Naive thymus-derived CD4-positive, alpha-beta T cell (primary cell): ENCODE data around the gene TAF6L. TPM values are rescaled to one million over a fixed set of nuclear protein-coding genes. Genes with fewer than 3 reads are reported as not detected.
"Not testable (repeated sequence)": the region's sequence is repeated elsewhere in the genome, so short reads cannot be mapped to it uniquely, and the experiment has no call there.

ENCODE experiments used
- ATAC-seq: fragments of 150-1000 bp; cut with Tn5 transposase; 2 replicates; pipeline ENCODE4 v1.10.0; 2021; ENCODE audit warnings: mild to moderate bottlenecking, moderate library complexity
- CTCF ChIA-PET: fragments of 350-600 bp; sonication (Branson Sonifier 250); formaldehyde crosslinking; loops from one replicate; lab custom pipeline; 2021; ENCODE audit warnings: antibody characterized with exemption; lab: Charles Lee
- POLR2A ChIA-PET: fragments of 350-600 bp; sonication (Branson Sonifier 250); formaldehyde crosslinking; loops from one replicate; lab custom pipeline; 2021; ENCODE audit warnings: antibody characterized with exemption, inconsistent platforms; lab: Charles Lee
- DNase-seq, 9 donors: peaks; one replicate each; pipeline versions ENCODE4 v3.0.0 to v3.0.0-alpha.2; 2020 to 2022; ENCODE audit warnings: mixed read lengths in 1 of 9
- H3K27ac ChIP-seq: one replicate; pipeline ENCODE4 v1.7.0; 2013; ENCODE audit warnings: mild to moderate bottlenecking, low read depth, low read length, moderate library complexity
- H3K27me3 ChIP-seq, 2 donors: one replicate each; pipeline ENCODE4 v1.7.0; 2013; ENCODE audit warnings: low read length in 2 of 2, mild to moderate bottlenecking in 2 of 2, moderate library complexity in 2 of 2; ENCODE audit not compliant: control insufficient read depth in 2 of 2, insufficient read depth in 2 of 2
- H3K36me3 ChIP-seq, 3 experiments: 1 replicate in 2 of 3; 2 replicates in 1 of 3; pipeline ENCODE4 v1.7.0; 2013; ENCODE audit warnings: low read length in 3 of 3, mild to moderate bottlenecking in 3 of 3, moderate library complexity in 1 of 3; ENCODE audit not compliant: insufficient read depth in 3 of 3, control insufficient read depth in 2 of 3
- H3K4me1 ChIP-seq, 2 donors: one replicate each; pipeline ENCODE4 v1.7.0; 2013; ENCODE audit warnings: low read length in 2 of 2, mild to moderate bottlenecking in 2 of 2, moderate library complexity in 1 of 2; ENCODE audit not compliant: control insufficient read depth in 2 of 2, insufficient read depth in 2 of 2
- H3K4me3 ChIP-seq: 2 replicates; pipeline ENCODE4 v1.7.0; 2013; ENCODE audit warnings: mild to moderate bottlenecking, low read length
- H3K9me3 ChIP-seq, 3 experiments: 1 replicate in 2 of 3; 2 replicates in 1 of 3; pipeline ENCODE4 v1.7.0; 2013; ENCODE audit warnings: low read length in 3 of 3; ENCODE audit not compliant: control insufficient read depth in 2 of 3
- H3K27ac Mint-ChIP-seq, 9 donors: one replicate each; pipeline ENCODE4 v1.8.0; 2020 to 2022; ENCODE audit warnings: mixed read lengths in 9 of 9, mild to moderate bottlenecking in 8 of 9, moderate library complexity in 5 of 9, inconsistent platforms in 2 of 9
- H3K27me3 Mint-ChIP-seq, 5 donors: one replicate each; pipeline ENCODE4 v1.8.0; 2021 to 2022; ENCODE audit warnings: mixed read lengths in 5 of 5, mild to moderate bottlenecking in 1 of 5
- H3K36me3 Mint-ChIP-seq, 5 donors: one replicate each; pipeline ENCODE4 v1.8.0; 2020 to 2022; ENCODE audit warnings: mixed read lengths in 5 of 5, mild to moderate bottlenecking in 3 of 5, inconsistent platforms in 1 of 5
- H3K4me1 Mint-ChIP-seq, 7 donors: one replicate each; pipeline ENCODE4 v1.8.0; 2020 to 2022; ENCODE audit warnings: mixed read lengths in 7 of 7, mild to moderate bottlenecking in 3 of 7, inconsistent platforms in 1 of 7
- H3K4me3 Mint-ChIP-seq, 10 donors: one replicate each; pipeline ENCODE4 v1.8.0; 2020 to 2022; ENCODE audit warnings: mild to moderate bottlenecking in 10 of 10, mixed read lengths in 10 of 10, moderate library complexity in 6 of 10, inconsistent platforms in 2 of 10
- H3K9me3 Mint-ChIP-seq, 11 donors: one replicate each; pipeline ENCODE4 v1.8.0; 2020 to 2022; ENCODE audit warnings: mixed read lengths in 11 of 11, mild to moderate bottlenecking in 4 of 11, inconsistent platforms in 1 of 11, moderate library complexity in 1 of 11
- intact Hi-C, 2 donors: fragments of 100-400 bp; cut with micrococcal nuclease; formaldehyde crosslinking; loops; one replicate each; pipeline ENCODE4 v1.15.1; 2023
- polyA plus RNA-seq, 2 donors: library from polyadenylated mRNA; unstranded; fragments of 300-500 nt; fragmentation: Illumina TruSeq; gene quantifications; one replicate each; pipeline ENCODE4 v1.2.3, GENCODE V29; 2021
- total RNA-seq, 6 experiments: library from RNA in 5 of 6; stranded (reverse) in 5 of 6; gene quantifications; 1 replicate in 5 of 6; 2 replicates in 1 of 6; pipeline ENCODE4 v1.2.3 and lab custom pipeline; 2021 to 2026

Gene TAF6L
- total and polyA plus RNA-seq, 7 experiments from 2014 or later = 8.4 to 34.9 (median 17.8) TPM

DNA sequence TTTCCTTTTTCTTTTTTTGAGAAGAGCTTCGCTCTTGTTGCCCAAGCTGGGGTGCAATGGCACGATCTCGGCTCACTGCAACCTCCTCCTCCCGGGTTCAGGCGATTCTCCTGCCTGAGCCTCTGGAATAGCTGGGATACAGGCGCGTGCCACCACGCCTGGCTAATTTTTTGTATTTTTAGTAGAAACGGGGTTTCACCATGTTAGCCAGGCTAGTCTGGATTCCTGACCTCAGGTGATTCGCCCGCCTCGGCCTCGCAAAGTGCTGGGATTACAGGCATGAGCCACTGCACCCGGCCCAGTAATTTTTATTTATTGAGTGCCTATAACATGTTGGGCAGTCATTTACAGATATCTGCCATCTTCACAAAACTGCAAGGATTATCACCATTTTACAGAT lies 41.1 kb upstream of the TAF6L start:
- H3K4me3 Mint-ChIP-seq = peak overlapping the region; percentile 75 to 99 (median 96)
- ChIA-PET POLR2A (interaction anchor here (0.9 to 17.5 kb wide), 13 partner anchors 10 to 133 kb away, joined by 3 to 347 read pairs (median 41); partner anchors contain the start of genes BSCL2, C11orf98, CSKMT and GNG3), CTCF (interaction anchor here (0.6 to 3.3 kb wide), 3 partner anchors 17 to 305 kb away, joined by 3 to 17 read pairs (median 3); partner anchors contain the start of gene TMEM179B)
- peaks cover 3 to 26% (median 15%) of the 10 kb centered on the region in 5 donors for H3K36me3 Mint-ChIP-seq
- H3K4me3 ChIP-seq = peak overlapping the region; percentile 11
- H3K27ac Mint-ChIP-seq = peak overlapping the region in 7 of 9 donors; percentile 22 to 97 (median 42)
- H3K4me1 ChIP-seq = peaks cover 21 to 37% of the 10 kb centered on the region in 2 donors
- H3K36me3 ChIP-seq = peaks cover 4 to 29% (median 5%) of the 10 kb centered on the region in 3 experiments
- H3K27ac ChIP-seq, intact Hi-C loops, H3K27me3 Mint-ChIP-seq, ATAC-seq, DNase-seq, H3K27me3 ChIP-seq, H3K9me3 ChIP-seq, H3K9me3 Mint-ChIP-seq: not testable (repeated sequence)
- peaks cover 7 to 44% (median 38%) of the 10 kb centered on the region in 7 donors for H3K4me1 Mint-ChIP-seq

DNA sequence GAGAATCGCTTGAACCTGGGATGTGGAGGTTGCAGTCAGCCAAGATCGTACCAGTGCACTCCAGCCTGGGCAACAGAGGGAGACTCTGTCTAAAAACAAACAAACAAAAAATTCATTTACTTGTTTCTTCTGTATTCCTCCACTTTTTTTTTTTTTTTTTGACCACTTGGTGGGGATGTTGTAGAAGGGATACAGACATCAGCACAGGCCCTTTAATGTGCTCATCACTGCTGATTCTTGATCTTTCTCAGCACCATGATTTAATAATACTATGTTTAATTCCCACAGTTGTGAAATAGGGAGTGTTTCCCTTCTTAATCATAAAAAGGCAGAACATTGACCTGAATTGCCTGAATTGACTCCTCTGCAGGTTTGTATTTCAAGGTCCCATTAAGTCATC lies 38.4 kb upstream of the TAF6L start:
- Mint-ChIP-seq H3K36me3 (peaks cover 3 to 16% (median 7%) of the 10 kb centered on the region in 5 donors), H3K4me1 (peaks cover 0 to 32% (median 27%) of the 10 kb centered on the region in 7 donors), H3K27me3 (no peaks in the 10 kb centered on the region), H3K27ac (peak overlapping the region in 4 of 9 donors; percentile 39 to 60 (median 46)), H3K9me3 (no peaks in the 10 kb centered on the region), H3K4me3 (peak overlapping the region in 3 of 10 donors; percentile 23 to 37 (median 29))
- intact Hi-C loops = loop anchor here in 1 of 2 donors (1.0 kb wide), 1 partner anchor 55 kb away; no protein-coding TSS in a partner anchor
- Histone ChIP-seq H3K9me3 (no peaks in the 10 kb centered on the region), H3K36me3 (peaks cover 9 to 44% (median 15%) of the 10 kb centered on the region in 3 experiments), H3K27me3 (no peaks in the 10 kb centered on the region), H3K4me1 (peaks cover 11 to 26% of the 10 kb centered on the region in 2 donors), H3K27ac (no peak overlapping the region), H3K4me3 (no peak overlapping the region)
- ChIA-PET POLR2A (interaction anchor here (0.9 to 10.2 kb wide), 4 partner anchors 20 to 148 kb away, joined by 3 to 195 read pairs (median 4); partner anchors contain the start of genes SLC3A2 and ZBTB3), CTCF (no interaction called here)
- peak in 2 of 9 donors; percentile 33 to 40 for DNase-seq
- ATAC-seq = no peak

DNA sequence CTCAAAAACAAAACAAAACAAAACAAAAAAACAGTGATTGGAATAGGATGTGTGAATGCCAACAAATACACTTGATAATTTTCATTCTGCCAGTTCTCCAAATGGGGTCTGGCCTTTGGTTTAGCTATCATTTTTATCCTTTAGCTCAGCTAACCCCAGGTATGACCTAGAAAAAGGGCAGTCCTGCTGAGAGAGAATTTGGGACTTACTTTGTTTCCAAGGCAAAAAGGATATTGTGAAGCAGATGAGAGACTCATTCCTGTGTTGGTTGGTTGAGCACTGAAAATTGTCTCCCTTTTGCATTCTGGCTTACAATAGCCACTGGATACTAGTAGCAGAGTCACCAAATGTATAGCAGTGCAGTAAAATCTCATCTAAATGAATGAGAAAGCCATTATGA lies 34.0 kb upstream of the TAF6L start:
- Histone ChIP-seq H3K9me3 (no peaks in the 10 kb centered on the region), H3K4me1 (peaks cover 0 to 9% of the 10 kb centered on the region in 2 donors), H3K27me3 (no peaks in the 10 kb centered on the region), H3K36me3 (peaks cover 16 to 60% (median 20%) of the 10 kb centered on the region in 3 experiments), H3K27ac (no peak overlapping the region), H3K4me3 (no peak overlapping the region)
- Mint-ChIP-seq H3K4me3 (no peak overlapping the region), H3K9me3 (no peaks in the 10 kb centered on the region), H3K36me3 (peaks cover 3 to 22% (median 12%) of the 10 kb centered on the region in 5 donors), H3K4me1 (peaks cover 0 to 9% (median 7%) of the 10 kb centered on the region in 7 donors), H3K27me3 (no peaks in the 10 kb centered on the region), H3K27ac (no peak overlapping the region)
- ATAC-seq (no peak), DNase-seq (no peak)
- CTCF ChIA-PET = no interaction called here
- intact Hi-C loops = no loop called here
- POLR2A ChIA-PET = interaction anchor here (0.6 to 2.5 kb wide), 4 partner anchors 10 to 136 kb away, joined by 3 to 10 read pairs (median 4); partner anchors contain the start of genes HNRNPUL2, TTC9C and ZBTB3

GRCh38 chr11:62747475-62748160 lies 23.6 kb upstream of the TAF6L start:
- no peak for DNase-seq
- Mint-ChIP-seq H3K9me3 (no peaks in the 10 kb centered on the region), H3K4me1 (peaks cover 6 to 28% (median 24%) of the 10 kb centered on the region in 7 donors), H3K36me3 (peaks cover 0 to 12% (median 4%) of the 10 kb centered on the region in 5 donors), H3K27me3 (no peaks in the 10 kb centered on the region), H3K27ac (peak overlapping the region in 1 of 9 donors; percentile 21), H3K4me3 (no peak overlapping the region)
- Histone ChIP-seq H3K4me1 (peaks cover 5 to 7% of the 10 kb centered on the region in 2 donors), H3K27ac (no peak overlapping the region), H3K4me3 (no peak overlapping the region), H3K9me3 (no peaks in the 10 kb centered on the region), H3K27me3 (no peaks in the 10 kb centered on the region), H3K36me3 (peaks cover 0 to 10% (median 0%) of the 10 kb centered on the region in 3 experiments)
- ChIA-PET CTCF (interaction anchor here (0.7 kb wide), 1 partner anchor 18 kb away, joined by 3 read pairs; no protein-coding TSS in a partner anchor), POLR2A (interaction anchor here (0.6 to 1.3 kb wide), 8 partner anchors 14 to 108 kb away, joined by 3 to 7 read pairs (median 4); partner anchors contain the start of genes HNRNPUL2, POLR2G and TAF6L)
- ATAC-seq = no peak
- intact Hi-C loops = no loop called here

GRCh38 chr11:62749931-62750330 lies 21.3 kb upstream of the TAF6L start:
- H3K36me3 ChIP-seq = peaks cover 0 to 17% (median 0%) of the 10 kb centered on the region in 3 experiments
- peaks cover 15 to 16% of the 10 kb centered on the region in 2 donors for H3K4me1 ChIP-seq
- Mint-ChIP-seq H3K36me3 (peaks cover 0 to 12% (median 4%) of the 10 kb centered on the region in 5 donors), H3K4me1 (peaks cover 11 to 46% (median 36%) of the 10 kb centered on the region in 7 donors), H3K27ac (peak overlapping the region in 5 of 9 donors; percentile 2 to 51 (median 32)), H3K4me3 (peak overlapping the region in 2 of 10 donors; percentile 9 to 13)
- H3K27me3 ChIP-seq, H3K27me3 Mint-ChIP-seq, ATAC-seq, CTCF ChIA-PET, intact Hi-C loops, H3K9me3 Mint-ChIP-seq, H3K9me3 ChIP-seq, H3K4me3 ChIP-seq, DNase-seq, H3K27ac ChIP-seq: not testable (repeated sequence)
- POLR2A ChIA-PET = interaction anchor here (0.5 to 7.7 kb wide), 6 partner anchors 15 to 1661 kb away, joined by 3 to 195 read pairs (median 4); partner anchors contain the start of genes HNRNPUL2, STX5, TAF6L and TTC9C

- Mint-ChIP-seq H3K4me3 (peak overlapping the region in 8 of 10 donors; percentile 16 to 100 (median 54)), H3K36me3 (peaks cover 0 to 12% (median 4%) of the 10 kb centered on the region in 5 donors)
- CTCF ChIA-PET = interaction anchor here (0.6 to 1.2 kb wide), 2 partner anchors 10 to 177 kb away, joined by 4 to 5 read pairs; partner anchors contain the start of gene POLR2G
Measured at GRCh38 chr11:62752177-62752785, 18.9 kb upstream of the TAF6L start.

More at GRCh38 chr11:62752177-62752785, 18.9 kb upstream of the TAF6L start:
- ATAC-seq (no peak), DNase-seq (no peak)
- Mint-ChIP-seq H3K27ac (peak overlapping the region in 7 of 9 donors; percentile 28 to 96 (median 76)), H3K4me1 (peaks cover 12 to 50% (median 36%) of the 10 kb centered on the region in 7 donors), H3K27me3 (no peaks in the 10 kb centered on the region), H3K9me3 (no peaks in the 10 kb centered on the region)
- H3K4me3 ChIP-seq = no peak overlapping the region
- intact Hi-C loops = no loop called here
- H3K9me3 ChIP-seq = no peaks in the 10 kb centered on the region
- POLR2A ChIA-PET = interaction anchor here (0.6 to 7.7 kb wide), 14 partner anchors 8 to 160 kb away, joined by 3 to 195 read pairs (median 30); partner anchors contain the start of genes HNRNPUL2, POLR2G, STX5 and TAF6L
- H3K27me3 ChIP-seq = no peaks in the 10 kb centered on the region
- H3K27ac ChIP-seq = peak overlapping the region; percentile 83
- peaks cover 15 to 16% of the 10 kb centered on the region in 2 donors for H3K4me1 ChIP-seq
- H3K36me3 ChIP-seq = peaks cover 0 to 17% (median 0%) of the 10 kb centered on the region in 3 experiments
